Natural killer cell (primary cell): Measurements from ENCODE around the gene KANSL2. TPM values are rescaled to one million over a fixed set of nuclear protein-coding genes. Genes with fewer than 3 reads are reported as not detected.

Experiments used
- ATAC-seq, 3 donors: fragments of 150-1000 bp in 2 of 3; fragments of 200-7000 bp in 1 of 3; cut with Tn5 transposase; 1 replicate in 1 of 3; 2 replicates in 2 of 3; pipeline ENCODE4 v1.10.0; 2021; ENCODE audit warnings: mild to moderate bottlenecking in 2 of 3, moderate library complexity in 2 of 3
- DNase-seq, 2 donors: peaks; one replicate each; pipeline versions ENCODE4 v3.0.0 to v3.0.0-alpha.2; 2013 to 2021; ENCODE audit warnings: mixed read lengths in 1 of 2
- H3K27ac ChIP-seq: one replicate; pipeline ENCODE4 v1.5.1; 2013; ENCODE audit warnings: mild to moderate bottlenecking, low read length
- H3K27me3 ChIP-seq: one replicate; pipeline ENCODE4 v1.6.1; 2013; ENCODE audit warnings: low read length; ENCODE audit not compliant: control insufficient read depth, insufficient read depth
- H3K36me3 ChIP-seq: one replicate; pipeline ENCODE4 v1.6.1; 2013; ENCODE audit warnings: low read length; ENCODE audit not compliant: control insufficient read depth, insufficient read depth
- H3K4me1 ChIP-seq: one replicate; pipeline ENCODE4 v1.6.1; 2013; ENCODE audit warnings: low read length; ENCODE audit not compliant: control insufficient read depth, insufficient read depth
- H3K4me3 ChIP-seq: one replicate; pipeline ENCODE4 v1.5.1; 2013; ENCODE audit warnings: low read length
- H3K9me3 ChIP-seq: one replicate; pipeline ENCODE4 v1.6.1; 2013; ENCODE audit warnings: low read length; ENCODE audit not compliant: control insufficient read depth, insufficient read depth
- H3K27ac Mint-ChIP-seq, 2 donors: one replicate each; pipeline ENCODE4 v1.8.0; 2022; ENCODE audit warnings: mild to moderate bottlenecking in 2 of 2, mixed read lengths in 2 of 2, moderate library complexity in 1 of 2
- H3K27me3 Mint-ChIP-seq, 2 donors: one replicate each; pipeline ENCODE4 v1.8.0; 2022; ENCODE audit warnings: low read depth in 2 of 2, mixed read lengths in 2 of 2
- H3K36me3 Mint-ChIP-seq: one replicate; pipeline ENCODE4 v1.8.0; 2022; ENCODE audit warnings: mixed read lengths
- H3K4me1 Mint-ChIP-seq, 2 donors: one replicate each; pipeline ENCODE4 v1.8.0; 2022; ENCODE audit warnings: mixed read lengths in 2 of 2
- H3K4me3 Mint-ChIP-seq: one replicate; pipeline ENCODE4 v1.8.0; 2022; ENCODE audit warnings: mild to moderate bottlenecking, moderate library complexity, mixed read lengths
- H3K9me3 Mint-ChIP-seq, 2 donors: one replicate each; pipeline ENCODE4 v1.8.0; 2022; ENCODE audit warnings: mixed read lengths in 2 of 2
- WGBS: methylation state at CpG from one replicate; pipeline ENCODE4 v1.1.7; 2013; ENCODE audit warnings: missing lambda C conversion rate; ENCODE audit not compliant: insufficient coverage; 5-methylcytosine and 5-hydroxymethylcytosine counted together
- intact Hi-C: fragments of 100-400 bp; cut with micrococcal nuclease; formaldehyde crosslinking; loops from one replicate; pipeline ENCODE4 v1.14.2; 2022
- total RNA-seq, 4 donors: library from RNA; stranded (reverse); fragments of 120-200 nt in 1 of 4; gene quantifications; one replicate each; pipeline versions ENCODE4 v1.2.3 to v1.2.4, GENCODE V29; 2013 to 2022
- TF ChIP-seq, protein P1 (sequence below): fragments of 200-600 bp; IDR thresholded peaks from one replicate; pipeline ENCODE4 v1.8.0; 2022; ENCODE audit warnings: antibody characterized with exemption

The KANSL2 gene
- total RNA-seq, 3 donors from 2014 or later (not counting 1 experiment from before 2014, with no cell fraction given), result 103 to 132 (median 125) TPM

DNA sequence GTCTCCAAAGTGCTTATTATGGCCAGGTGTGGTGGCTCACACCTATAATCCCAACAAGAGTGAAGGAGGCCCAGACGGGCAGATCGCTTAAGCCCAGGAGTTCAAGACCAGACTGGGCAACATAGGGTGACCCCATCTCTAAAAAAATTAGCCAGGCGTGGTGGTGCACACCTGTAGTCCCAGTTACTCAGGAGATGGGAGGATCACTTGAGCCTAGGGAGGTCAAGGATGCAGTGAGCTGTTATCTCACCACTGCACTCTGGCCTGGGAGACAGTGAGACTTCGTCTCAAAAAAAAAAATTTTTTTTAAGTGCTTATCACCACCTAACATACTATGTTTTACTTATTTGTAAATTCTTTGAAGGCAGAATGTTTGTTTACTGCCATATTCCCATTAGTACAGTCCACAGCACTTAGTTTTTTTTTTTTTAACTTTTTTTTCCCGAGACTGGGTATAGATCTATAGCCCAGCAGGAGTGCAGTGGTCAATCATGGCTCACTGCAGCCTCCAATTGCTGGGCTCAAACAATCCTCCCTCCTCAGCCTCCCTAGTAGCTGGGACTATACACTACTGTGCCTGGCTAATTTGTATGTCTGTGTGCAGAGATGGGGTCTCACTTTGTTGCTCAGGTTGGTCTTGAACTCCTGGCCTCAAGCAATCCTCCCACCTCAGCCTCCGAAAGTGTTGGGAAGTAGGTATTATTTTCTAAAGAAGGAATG, 4.7 kb upstream of the KANSL2 start:
- H3K4me3 Mint-ChIP-seq, result no peak overlapping the region
- H3K36me3 ChIP-seq, result peaks cover 29% of the 10 kb centered on the region
- ATAC-seq (no peak), DNase-seq (no peak)
- no peak overlapping the region for H3K4me3 ChIP-seq
- no peaks in the 10 kb centered on the region for H3K27me3 Mint-ChIP-seq
- no peaks in the 10 kb centered on the region for H3K36me3 Mint-ChIP-seq
- H3K27ac Mint-ChIP-seq, result peak overlapping the region; percentile 6 to 35
- WGBS, result 98% methylated on average over 4 of the region's 6 CpGs
- H3K27ac ChIP-seq, result no peak overlapping the region
- H3K9me3 ChIP-seq, result no peaks in the 10 kb centered on the region
- H3K4me1 Mint-ChIP-seq, result peaks cover 14 to 23% of the 10 kb centered on the region in 2 donors
- intact Hi-C loops, result no loop called here
- TF ChIP-seq, protein P1, sequence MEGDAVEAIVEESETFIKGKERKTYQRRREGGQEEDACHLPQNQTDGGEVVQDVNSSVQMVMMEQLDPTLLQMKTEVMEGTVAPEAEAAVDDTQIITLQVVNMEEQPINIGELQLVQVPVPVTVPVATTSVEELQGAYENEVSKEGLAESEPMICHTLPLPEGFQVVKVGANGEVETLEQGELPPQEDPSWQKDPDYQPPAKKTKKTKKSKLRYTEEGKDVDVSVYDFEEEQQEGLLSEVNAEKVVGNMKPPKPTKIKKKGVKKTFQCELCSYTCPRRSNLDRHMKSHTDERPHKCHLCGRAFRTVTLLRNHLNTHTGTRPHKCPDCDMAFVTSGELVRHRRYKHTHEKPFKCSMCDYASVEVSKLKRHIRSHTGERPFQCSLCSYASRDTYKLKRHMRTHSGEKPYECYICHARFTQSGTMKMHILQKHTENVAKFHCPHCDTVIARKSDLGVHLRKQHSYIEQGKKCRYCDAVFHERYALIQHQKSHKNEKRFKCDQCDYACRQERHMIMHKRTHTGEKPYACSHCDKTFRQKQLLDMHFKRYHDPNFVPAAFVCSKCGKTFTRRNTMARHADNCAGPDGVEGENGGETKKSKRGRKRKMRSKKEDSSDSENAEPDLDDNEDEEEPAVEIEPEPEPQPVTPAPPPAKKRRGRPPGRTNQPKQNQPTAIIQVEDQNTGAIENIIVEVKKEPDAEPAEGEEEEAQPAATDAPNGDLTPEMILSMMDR, result no peak
- H3K4me1 ChIP-seq, result peaks cover 4% of the 10 kb centered on the region
- H3K27me3 ChIP-seq, result no peaks in the 10 kb centered on the region
- H3K9me3 Mint-ChIP-seq, result no peaks in the 10 kb centered on the region

DNA sequence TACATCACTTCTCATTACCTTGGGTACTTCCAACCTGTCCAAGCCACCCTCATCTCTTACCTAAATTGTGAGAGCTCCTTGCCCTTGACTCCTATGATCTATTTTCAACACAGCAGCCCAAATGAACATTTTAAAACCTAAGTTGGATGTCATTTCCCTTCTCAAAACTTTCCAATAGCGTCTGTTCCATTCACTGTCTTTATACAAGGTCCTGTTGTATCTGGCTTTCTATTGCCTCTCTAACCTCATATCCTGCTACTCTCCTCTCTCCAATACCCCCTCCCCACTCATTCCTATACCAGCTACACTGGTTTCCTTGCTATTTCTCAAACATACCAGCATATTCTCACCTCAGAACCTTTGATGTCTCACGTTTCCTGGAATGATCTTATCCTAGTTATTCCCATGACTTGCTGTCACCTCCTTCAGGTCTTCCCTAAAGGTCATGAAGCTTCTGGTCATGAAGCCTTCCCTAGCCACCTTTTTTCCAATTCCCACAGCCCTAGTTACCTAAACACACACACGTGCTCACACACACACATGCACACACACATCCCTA, 4.1 kb upstream of the KANSL2 start:
- no peaks in the 10 kb centered on the region for H3K27me3 ChIP-seq
- peaks cover 9% of the 10 kb centered on the region for H3K4me1 ChIP-seq
- no peak for ATAC-seq
- H3K4me3 ChIP-seq, result no peak overlapping the region
- WGBS, result 77% methylated on average over 3 of the region's 3 CpGs
- H3K27ac ChIP-seq, result no peak overlapping the region
- H3K36me3 Mint-ChIP-seq, result no peaks in the 10 kb centered on the region
- H3K9me3 Mint-ChIP-seq, result no peaks in the 10 kb centered on the region
- peak overlapping the region; percentile 6 to 35 for H3K27ac Mint-ChIP-seq
- no peak for DNase-seq
- H3K36me3 ChIP-seq, result peaks cover 22% of the 10 kb centered on the region
- H3K4me1 Mint-ChIP-seq, result peaks cover 20 to 24% of the 10 kb centered on the region in 2 donors
- no peaks in the 10 kb centered on the region for H3K9me3 ChIP-seq
- H3K27me3 Mint-ChIP-seq, result no peaks in the 10 kb centered on the region
- TF ChIP-seq, protein P1, result no peak
- H3K4me3 Mint-ChIP-seq, result no peak overlapping the region
- intact Hi-C loops, result no loop called here

DNA sequence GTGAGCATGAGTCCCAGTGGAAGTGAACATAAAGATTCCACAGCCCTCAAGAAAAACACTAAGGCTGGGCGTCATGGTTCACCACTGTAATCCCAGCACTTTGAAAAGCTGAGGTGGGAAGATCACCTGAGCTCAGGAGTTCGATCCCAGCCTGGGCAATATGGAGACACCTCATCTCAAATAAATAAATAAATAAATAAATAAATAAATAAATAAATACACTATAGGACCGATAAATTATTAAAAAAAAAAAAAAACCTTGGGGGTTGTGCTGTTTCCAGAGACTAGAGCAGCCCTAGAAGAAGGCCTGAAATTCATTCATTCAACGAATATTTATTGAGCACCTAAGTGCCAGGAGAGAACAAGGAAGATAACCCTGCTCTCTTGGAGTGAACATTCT, 1.5 kb upstream of the KANSL2 start:
- peaks cover 24 to 34% of the 10 kb centered on the region in 2 donors for H3K4me1 Mint-ChIP-seq
- no peak overlapping the region for H3K27ac Mint-ChIP-seq
- Histone ChIP-seq H3K4me1 (peaks cover 26% of the 10 kb centered on the region), H3K9me3 (no peaks in the 10 kb centered on the region), H3K36me3 (peaks cover 11% of the 10 kb centered on the region), H3K4me3 (no peak overlapping the region), H3K27me3 (no peaks in the 10 kb centered on the region), H3K27ac (no peak overlapping the region)
- 100% methylated on average over 2 of the region's 4 CpGs for WGBS
- no peak overlapping the region for H3K4me3 Mint-ChIP-seq
- TF ChIP-seq, protein P1, result no peak
- intact Hi-C loops, result no loop called here
- no peaks in the 10 kb centered on the region for H3K27me3 Mint-ChIP-seq
- DNase-seq (no peak), ATAC-seq (no peak)
- H3K9me3 Mint-ChIP-seq, result no peaks in the 10 kb centered on the region
- peaks cover 5% of the 10 kb centered on the region for H3K36me3 Mint-ChIP-seq
